Spinal cord (tissue), 10 donors: Measurements from ENCODE around the gene PRELP. TPM values are rescaled to one million over a fixed set of nuclear protein-coding genes. Genes with fewer than 3 reads are reported as not detected.
"Not testable (repeated sequence)": the region's sequence is repeated elsewhere in the genome, so short reads cannot be mapped to it uniquely, and the experiment has no call there.

Source experiments
- DNase-seq, 6 donors: peaks; one replicate each; pipeline versions ENCODE4 v3.0.0 to v3.0.0-alpha.2; 2013 to 2015; ENCODE audit warnings: low spot score in 6 of 6, low read depth in 4 of 6
- H3K27ac ChIP-seq: one replicate; pipeline ENCODE4 v1.5.1; 2013; ENCODE audit warnings: low read depth, low read length, control low read depth
- H3K27me3 ChIP-seq: one replicate; pipeline ENCODE4 v1.6.1; 2013; ENCODE audit warnings: low read length; ENCODE audit not compliant: control insufficient read depth, insufficient read depth
- H3K36me3 ChIP-seq: one replicate; pipeline ENCODE4 v1.6.1; 2013; ENCODE audit warnings: low read length; ENCODE audit not compliant: control insufficient read depth, insufficient read depth
- H3K4me1 ChIP-seq: one replicate; pipeline ENCODE4 v1.6.1; 2013; ENCODE audit warnings: low read length; ENCODE audit not compliant: control insufficient read depth, insufficient read depth
- H3K4me3 ChIP-seq: one replicate; pipeline ENCODE4 v1.5.1; 2013; ENCODE audit warnings: low read depth, low read length, control low read depth
- H3K9me3 ChIP-seq: one replicate; pipeline ENCODE4 v1.6.1; 2013; ENCODE audit warnings: low read length; ENCODE audit not compliant: control insufficient read depth, insufficient read depth
- WGBS: methylation state at CpG from one replicate; pipeline ENCODE4 v1.1.5; 2013; ENCODE audit warnings: missing lambda C conversion rate; ENCODE audit not compliant: insufficient coverage; 5-methylcytosine and 5-hydroxymethylcytosine counted together
- polyA plus RNA-seq, 2 donors: library from polyadenylated mRNA; unstranded; fragments of 120-200 nt; gene quantifications; one replicate each; pipeline ENCODE4 v1.2.1, GENCODE V29; 2013; ENCODE audit not compliant: insufficient read length in 2 of 2
- total RNA-seq, 2 donors: library from RNA; depleted of rRNA in 1 of 2; stranded (reverse); fragments of 120-200 nt in 1 of 2; fragments of >200 nt in 1 of 2; gene quantifications; one replicate each; pipeline versions ENCODE4 v1.2.3 to v1.2.4, GENCODE V29; 2013 to 2014
- donor health status: healthy.

Gene PRELP
- total and polyA plus RNA-seq, 4 donors = 3.4 to 8.0 (median 4.0) TPM

DNA sequence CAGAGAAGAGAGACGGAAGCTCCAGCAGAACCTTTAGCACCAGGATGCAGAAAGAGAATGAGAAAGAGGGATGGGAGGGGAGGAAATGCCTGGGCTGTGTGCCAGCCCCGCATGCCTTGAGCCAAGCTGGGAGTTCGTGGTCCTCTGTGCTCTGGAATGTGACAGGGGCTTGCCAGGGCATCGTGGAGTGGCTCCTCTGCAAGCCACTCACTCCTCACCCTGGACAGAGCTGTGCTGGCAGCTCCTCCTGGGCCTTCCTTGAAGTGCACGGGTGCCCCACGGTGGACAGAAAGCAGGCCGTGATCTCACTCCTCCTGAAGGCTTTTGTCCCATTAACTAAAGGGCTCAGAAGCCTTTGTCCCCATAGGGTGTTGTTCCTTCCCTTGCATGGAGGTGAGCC is 34.8 kb upstream of the PRELP start:
- H3K36me3 ChIP-seq = no peaks in the 10 kb centered on the region
- peak in 5 of 6 donors; percentile 15 to 80 (median 38) for DNase-seq
- no peak overlapping the region for H3K4me3 ChIP-seq
- peaks cover 3% of the 10 kb centered on the region for H3K9me3 ChIP-seq
- H3K4me1 ChIP-seq = peaks cover 19% of the 10 kb centered on the region
- peak overlapping the region; percentile 57 for H3K27ac ChIP-seq
- H3K27me3 ChIP-seq = no peaks in the 10 kb centered on the region
- WGBS = 2% methylated on average over 6 of the region's 7 CpGs

DNA sequence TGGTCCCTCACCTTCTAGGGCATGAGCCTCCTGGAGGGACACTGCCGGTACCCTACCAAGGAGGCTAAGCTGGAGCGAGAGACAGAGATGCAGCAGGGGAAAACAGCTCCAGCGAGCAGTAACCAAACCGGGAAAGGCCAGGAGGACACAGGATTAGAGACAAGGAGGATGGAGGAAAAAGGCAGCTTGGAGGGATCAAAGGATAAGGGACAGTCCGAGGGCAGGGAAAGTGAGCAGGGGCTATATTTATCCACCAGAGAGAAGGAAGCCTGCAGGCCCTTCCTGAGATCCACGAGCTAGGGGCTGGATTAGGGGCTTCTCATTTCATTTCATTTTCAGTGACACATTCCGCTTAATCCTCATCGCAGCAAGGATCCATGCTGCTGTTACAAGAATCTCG is 33.8 kb upstream of the PRELP start:
- 87% methylated on average over 8 of the region's 9 CpGs for WGBS
- Histone ChIP-seq H3K36me3 (no peaks in the 10 kb centered on the region), H3K4me3 (no peak overlapping the region), H3K27ac (peak overlapping the region; percentile 57), H3K27me3 (no peaks in the 10 kb centered on the region), H3K4me1 (peaks cover 19% of the 10 kb centered on the region), H3K9me3 (peaks cover 3% of the 10 kb centered on the region)
- DNase-seq = no peak

DNA sequence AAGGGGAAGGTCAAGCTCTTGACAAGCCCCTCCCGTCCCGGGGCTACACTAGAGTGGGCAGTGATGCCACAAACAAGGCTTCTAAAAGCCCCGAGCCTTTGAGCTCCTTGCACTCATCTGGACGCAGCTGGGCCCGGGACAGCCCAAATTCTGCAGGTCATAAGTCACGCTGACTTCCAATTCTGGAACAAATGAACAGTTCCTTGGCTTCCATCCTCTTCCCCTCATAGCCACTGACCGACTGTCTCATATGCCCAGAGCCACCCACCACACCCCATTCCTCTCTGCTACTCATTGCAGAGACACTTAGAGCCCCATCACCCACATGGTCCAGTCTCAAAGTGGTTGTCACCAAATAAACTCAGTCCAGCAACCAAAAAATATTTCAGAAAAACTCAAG is 32.8 kb upstream of the PRELP start:
- DNase-seq = no peak
- H3K27me3 ChIP-seq = no peaks in the 10 kb centered on the region
- no peak overlapping the region for H3K27ac ChIP-seq
- no peak overlapping the region for H3K4me3 ChIP-seq
- peaks cover 19% of the 10 kb centered on the region for H3K4me1 ChIP-seq
- peaks cover 3% of the 10 kb centered on the region for H3K9me3 ChIP-seq
- H3K36me3 ChIP-seq = no peaks in the 10 kb centered on the region
- 78% methylated on average over 7 of the region's 7 CpGs for WGBS

DNA sequence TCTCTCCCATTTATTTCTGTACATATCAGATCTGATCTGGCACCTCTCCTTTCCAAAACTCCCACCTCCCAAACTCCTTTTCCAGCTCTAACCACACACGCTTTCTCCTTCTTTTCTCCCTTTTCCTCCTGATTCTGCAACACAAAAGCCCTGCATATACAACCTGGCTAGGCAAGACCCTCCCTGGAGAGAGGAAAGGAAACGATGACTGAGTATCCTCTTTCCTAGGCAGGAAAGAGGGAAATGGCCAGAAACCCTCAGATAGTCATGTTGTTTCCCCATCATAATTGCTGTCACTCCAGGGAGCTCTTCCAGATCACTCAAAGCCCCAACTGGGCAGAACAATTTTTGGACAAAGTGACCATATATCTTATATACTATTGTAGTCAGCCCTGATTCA is 32.3 kb upstream of the PRELP start:
- Histone ChIP-seq H3K4me3 (no peak overlapping the region), H3K27ac (no peak overlapping the region), H3K36me3 (no peaks in the 10 kb centered on the region), H3K9me3 (peaks cover 3% of the 10 kb centered on the region), H3K4me1 (peaks cover 19% of the 10 kb centered on the region), H3K27me3 (no peaks in the 10 kb centered on the region)
- no peak for DNase-seq
- no CpG with 5 or more reads among the region's 2 CpGs for WGBS

DNA sequence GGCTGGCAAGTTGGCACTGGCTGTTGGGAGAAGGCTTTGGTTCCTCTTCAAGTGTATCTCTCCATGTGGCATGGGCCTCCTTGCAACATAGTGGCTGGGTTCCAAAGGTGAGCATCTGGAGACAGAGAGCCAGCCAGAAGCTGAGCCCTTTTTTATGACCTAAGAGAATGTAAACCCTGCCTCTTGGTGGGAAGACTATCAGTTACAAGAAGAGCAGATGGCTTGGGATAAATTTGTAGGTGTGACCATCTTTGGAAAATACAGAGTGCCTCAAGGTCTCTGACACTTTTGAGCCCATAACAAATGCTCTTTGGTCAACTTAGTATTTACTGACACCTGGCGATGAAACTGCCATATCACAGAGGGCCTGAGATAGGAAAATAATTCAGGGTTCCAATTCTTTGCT is 31.4 kb upstream of the PRELP start:
- Histone ChIP-seq H3K27ac (no peak overlapping the region), H3K4me1 (peaks cover 23% of the 10 kb centered on the region), H3K27me3 (no peaks in the 10 kb centered on the region), H3K9me3 (peaks cover 3% of the 10 kb centered on the region), H3K36me3 (no peaks in the 10 kb centered on the region), H3K4me3 (no peak overlapping the region)
- DNase-seq = no peak
- 100% methylated on average over 1 of the region's 1 CpG for WGBS

DNA sequence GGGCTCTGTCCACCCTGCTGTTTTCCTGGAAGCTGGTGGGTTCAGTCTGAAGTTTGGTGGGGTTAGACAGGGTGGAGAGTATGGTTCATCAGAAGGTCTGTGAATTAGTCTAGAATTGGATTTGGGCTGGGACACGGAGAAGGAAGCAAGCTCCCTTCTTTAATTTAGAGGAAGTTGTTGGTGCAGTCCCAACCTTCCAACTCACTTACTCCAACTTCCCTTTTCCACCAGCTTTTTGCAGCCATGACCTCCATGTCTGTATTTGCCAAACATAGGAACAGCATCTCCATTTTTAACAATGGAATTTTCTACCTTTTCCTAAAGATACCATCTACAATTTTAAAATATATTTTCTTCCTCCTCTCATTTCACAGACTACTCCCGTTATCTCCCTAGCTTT is 28.5 kb upstream of the PRELP start:
- Histone ChIP-seq H3K4me1 (peaks cover 9% of the 10 kb centered on the region), H3K9me3 (peaks cover 3% of the 10 kb centered on the region), H3K27ac (no peak overlapping the region), H3K36me3 (no peaks in the 10 kb centered on the region), H3K27me3 (no peaks in the 10 kb centered on the region), H3K4me3 (no peak overlapping the region)
- no peak for DNase-seq
- WGBS = no CpG with 5 or more reads among the region's 2 CpGs

DNA sequence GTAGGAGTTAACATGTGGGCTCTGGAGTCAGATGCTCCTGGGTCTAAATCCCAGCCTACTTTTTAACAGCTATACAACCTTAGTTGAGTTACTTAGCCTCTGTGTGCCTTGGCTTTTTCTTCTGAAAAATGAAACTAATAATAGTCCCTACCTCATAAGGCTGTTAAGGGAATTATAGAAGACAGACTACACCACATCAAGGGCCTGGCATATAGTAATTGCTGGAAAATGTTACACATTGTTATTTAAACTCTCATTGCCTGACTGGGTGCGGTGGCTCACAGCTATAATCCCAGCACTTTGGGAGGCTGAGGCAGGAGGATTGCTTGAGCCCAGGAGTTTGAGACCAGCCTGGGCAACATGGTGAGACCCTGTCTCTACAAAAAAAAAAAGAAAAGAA is 28.0 kb upstream of the PRELP start:
- H3K36me3 ChIP-seq, H3K27me3 ChIP-seq, H3K4me3 ChIP-seq, H3K27ac ChIP-seq, DNase-seq, H3K9me3 ChIP-seq, H3K4me1 ChIP-seq: not testable (repeated sequence)
- no CpG with 5 or more reads among the region's 1 CpG for WGBS

DNA sequence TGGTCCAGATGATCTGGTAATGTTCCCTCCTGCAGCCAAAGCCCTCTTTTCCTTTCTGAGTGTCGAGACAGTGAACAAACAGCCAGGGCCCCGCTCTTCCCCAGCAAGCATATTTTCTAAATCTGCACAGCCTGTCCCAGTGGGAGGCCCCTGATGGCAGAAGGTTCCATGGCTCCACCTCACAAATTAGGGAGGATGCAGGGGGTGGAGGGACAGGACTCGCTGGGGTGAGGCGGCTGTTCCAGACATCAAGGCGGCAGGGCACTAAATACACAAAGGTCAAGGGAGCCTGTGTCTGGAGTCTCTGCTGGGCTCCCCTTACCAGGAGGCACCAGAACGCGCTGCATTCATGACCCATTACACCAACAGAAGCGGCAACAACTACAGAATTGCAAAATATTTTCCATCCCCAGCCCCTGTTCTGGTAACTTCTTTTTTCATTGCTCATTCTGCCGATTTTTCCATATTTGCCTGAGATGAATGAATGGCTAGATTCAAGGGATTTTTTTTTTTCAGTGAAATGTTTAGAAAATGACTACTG is 27.0 kb upstream of the PRELP start:
- H3K4me3 ChIP-seq = no peak overlapping the region
- 35% methylated on average over 6 of the region's 9 CpGs for WGBS
- H3K27me3 ChIP-seq = no peaks in the 10 kb centered on the region
- no peaks in the 10 kb centered on the region for H3K36me3 ChIP-seq
- H3K27ac ChIP-seq = peak overlapping the region; percentile 71
- DNase-seq = peak in 1 of 6 donors; percentile 23
- H3K9me3 ChIP-seq = peaks cover 3% of the 10 kb centered on the region
- peaks cover 13% of the 10 kb centered on the region for H3K4me1 ChIP-seq

DNA sequence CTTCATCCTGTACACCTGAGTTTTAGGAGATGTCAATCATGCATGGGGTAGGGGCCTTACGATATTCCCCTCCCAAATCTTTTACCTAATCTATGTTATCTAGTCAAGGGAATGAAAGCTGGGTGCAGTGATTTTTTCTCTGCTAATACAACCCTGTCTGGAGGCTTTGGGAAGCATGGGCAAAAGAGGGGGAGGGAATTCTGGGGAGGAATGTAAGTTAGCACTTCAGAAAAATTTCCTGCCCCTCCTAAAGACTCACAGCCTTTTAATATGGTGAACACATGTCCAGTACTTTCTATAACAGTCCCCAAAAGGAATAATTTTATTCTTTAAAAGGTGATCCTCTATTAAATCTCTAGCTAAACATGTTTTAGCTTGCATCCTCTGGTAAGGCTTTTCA is 25.6 kb upstream of the PRELP start:
- Histone ChIP-seq H3K4me3 (no peak overlapping the region), H3K4me1 (peaks cover 13% of the 10 kb centered on the region), H3K27ac (no peak overlapping the region), H3K9me3 (peaks cover 3% of the 10 kb centered on the region), H3K36me3 (no peaks in the 10 kb centered on the region), H3K27me3 (no peaks in the 10 kb centered on the region)
- WGBS = no CpG with 5 or more reads among the region's 1 CpG
- no peak for DNase-seq

DNA sequence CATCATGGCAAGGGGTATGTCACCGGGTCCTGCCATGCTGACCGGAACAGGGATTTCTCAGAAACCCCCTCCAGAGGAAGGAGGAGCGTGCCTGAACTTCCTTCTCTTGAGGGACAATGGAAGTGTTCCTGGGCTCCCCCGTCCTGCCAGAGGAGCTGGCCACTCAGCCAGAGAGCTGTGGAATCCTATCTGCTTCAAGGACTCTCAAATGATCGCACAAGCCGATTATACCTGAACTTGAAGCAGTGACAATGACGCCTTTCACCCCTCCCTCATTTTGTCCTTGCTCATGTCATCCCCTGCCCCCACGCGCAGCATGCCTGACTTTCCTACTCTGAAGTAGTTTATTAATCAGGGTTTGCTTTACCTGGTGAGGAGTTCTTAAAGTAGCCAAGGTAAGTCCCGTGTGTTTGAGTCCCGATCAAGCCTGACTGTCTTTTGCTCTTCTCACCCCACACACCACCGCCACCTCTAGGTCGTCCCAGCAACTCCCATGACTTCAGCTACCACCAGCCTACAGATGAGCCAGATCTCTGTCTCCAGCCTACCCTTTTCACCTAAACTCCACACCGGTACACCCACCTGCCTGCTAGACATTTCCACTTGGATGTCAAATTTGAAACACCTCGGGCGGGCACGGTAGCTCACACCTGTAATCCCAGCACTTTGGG is 25.0 kb upstream of the PRELP start:
- no peak for DNase-seq
- no peaks in the 10 kb centered on the region for H3K9me3 ChIP-seq
- no peak overlapping the region for H3K27ac ChIP-seq
- no peaks in the 10 kb centered on the region for H3K27me3 ChIP-seq
- H3K4me1 ChIP-seq = peaks cover 16% of the 10 kb centered on the region
- H3K36me3 ChIP-seq = no peaks in the 10 kb centered on the region
- WGBS = 73% methylated on average over 10 of the region's 17 CpGs
- no peak overlapping the region for H3K4me3 ChIP-seq
